HEK293 (cell line): ENCODE data around the gene ZGPAT.

ENCODE experiments used
- CTCF ChIA-PET: fragments of 350-600 bp; formaldehyde crosslinking; extraction: SDS; loops from one replicate; lab custom pipeline; 2021; ENCODE audit warnings: antibody characterized with exemption; lab: Yijun Ruan, JAX
- POLR2A ChIA-PET: fragments of 300-600 bp; formaldehyde crosslinking; extraction: SDS; loops from one replicate; lab custom pipeline; 2020; ENCODE audit warnings: antibody characterized with exemption, inconsistent platforms; lab: Yijun Ruan, JAX
- H3K27ac ChIP-seq: fragments of 200-500 bp; sonication (Bioruptor generic); 2 replicates; pipeline ENCODE4 v1.5.1; 2014; ENCODE audit warnings: low read depth, low read length, control low read depth, inconsistent platforms; ENCODE audit errors: extremely low read depth
- H3K36me3 ChIP-seq, 2 experiments: fragments of 200-500 bp in 1 of 2; sonication (Bioruptor generic) in 1 of 2; 1 replicate in 1 of 2; 2 replicates in 1 of 2; pipeline ENCODE4 v1.5.1; 2014 to 2017; ENCODE audit warnings: inconsistent platforms in 2 of 2, low read length in 2 of 2; ENCODE audit not compliant: control insufficient read depth in 2 of 2, insufficient read depth in 1 of 2
- H3K4me1 ChIP-seq: fragments of 200-500 bp; sonication (Bioruptor generic); 2 replicates; pipeline ENCODE4 v1.5.1; 2014; ENCODE audit warnings: mild to moderate bottlenecking, low read length, inconsistent platforms; ENCODE audit not compliant: control insufficient read depth, insufficient read depth
- H3K4me3 ChIP-seq: 2 replicates; pipeline ENCODE4 v1.5.1; 2011; ENCODE audit warnings: low read depth, mild to moderate bottlenecking, control low read depth, low read length, moderate library complexity
- H3K9me3 ChIP-seq: fragments of 200-500 bp; sonication (Bioruptor generic); 2 replicates; pipeline ENCODE4 v1.5.1; 2014; ENCODE audit warnings: low read depth, low read length, inconsistent platforms; ENCODE audit not compliant: control insufficient read depth, insufficient read depth
- BCL11B ChIP-seq: fragments of 450-650 bp; formaldehyde crosslinking; IDR thresholded peaks from 2 replicates; pipeline ENCODE4 v1.5.1; 2016; ENCODE audit warnings: low read depth, missing biosample characterization, missing genetic modification characterization
- HOXD13 ChIP-seq: sonication (generic); formaldehyde crosslinking; IDR thresholded peaks from 2 replicates; pipeline ENCODE4 v1.8.0; 2022; ENCODE audit warnings: missing genetic modification reagents, borderline replicate concordance
- IKZF3 ChIP-seq: fragments of 450-650 bp; IDR thresholded peaks from 2 replicates; pipeline ENCODE4 v1.5.0; 2018; ENCODE audit warnings: missing biosample characterization, mild to moderate bottlenecking, missing genetic modification characterization, moderate library complexity
- MZF1 ChIP-seq: fragments of 450-650 bp; formaldehyde crosslinking; IDR thresholded peaks from 2 replicates; pipeline ENCODE4 v1.5.1; 2017; ENCODE audit warnings: missing biosample characterization, missing genetic modification characterization, borderline replicate concordance
- SALL2 ChIP-seq: fragments of 450-650 bp; formaldehyde crosslinking; IDR thresholded peaks from 2 replicates; pipeline ENCODE4 v1.5.0; 2017; ENCODE audit warnings: missing biosample characterization, mild to moderate bottlenecking, missing genetic modification characterization, borderline replicate concordance
- SCRT1 ChIP-seq: fragments of 450-650 bp; formaldehyde crosslinking; IDR thresholded peaks from 2 replicates; pipeline ENCODE4 v1.5.1; 2016; ENCODE audit warnings: missing biosample characterization, missing genetic modification characterization, borderline replicate concordance
- SCRT2 ChIP-seq: fragments of 450-650 bp; formaldehyde crosslinking; IDR thresholded peaks from 2 replicates; pipeline ENCODE4 v1.5.1; 2016; ENCODE audit warnings: missing biosample characterization, missing genetic modification characterization
- ZBTB21 ChIP-seq: fragments of 450-650 bp; formaldehyde crosslinking; IDR thresholded peaks from 2 replicates; pipeline ENCODE4 v1.5.1; 2017; ENCODE audit warnings: missing biosample characterization, missing genetic modification characterization
- ZEB2 ChIP-seq: fragments of 450-650 bp; formaldehyde crosslinking; IDR thresholded peaks from 2 replicates; pipeline ENCODE4 v1.5.1; 2016; ENCODE audit warnings: missing biosample characterization, missing genetic modification characterization
- ZFHX2 ChIP-seq: fragments of 450-650 bp; formaldehyde crosslinking; conservative IDR thresholded peaks from 2 replicates; pipeline ENCODE4 v1.5.1; 2016; ENCODE audit warnings: missing biosample characterization, missing genetic modification characterization
- ZFP37 ChIP-seq: fragments of 450-650 bp; formaldehyde crosslinking; IDR thresholded peaks from 2 replicates; pipeline ENCODE4 v1.5.1; 2016; ENCODE audit warnings: missing biosample characterization, missing genetic modification characterization
- ZNF239 ChIP-seq: fragments of 450-650 bp; formaldehyde crosslinking; IDR thresholded peaks from 2 replicates; pipeline ENCODE4 v1.5.1; 2016; ENCODE audit warnings: missing biosample characterization, missing genetic modification characterization
- ZNF302 ChIP-seq: fragments of 450-650 bp; formaldehyde crosslinking; IDR thresholded peaks from 2 replicates; pipeline ENCODE4 v1.5.1; 2016; ENCODE audit warnings: missing biosample characterization, missing genetic modification characterization, low read depth
- ZNF391 ChIP-seq: fragments of 450-650 bp; formaldehyde crosslinking; IDR thresholded peaks from 2 replicates; pipeline ENCODE4 v1.5.1; 2016; ENCODE audit warnings: low read depth, missing biosample characterization, missing genetic modification characterization, borderline replicate concordance
- ZNF394 ChIP-seq: fragments of 450-650 bp; formaldehyde crosslinking; IDR thresholded peaks from 2 replicates; pipeline ENCODE4 v1.5.1; 2016; ENCODE audit warnings: missing biosample characterization, missing genetic modification characterization, mild to moderate bottlenecking, moderate library complexity, borderline replicate concordance
- ZNF529 ChIP-seq: fragments of 450-650 bp; formaldehyde crosslinking; IDR thresholded peaks from 2 replicates; pipeline ENCODE4 v1.5.1; 2017; ENCODE audit warnings: missing genetic modification characterization, missing biosample characterization; ENCODE audit not compliant: insufficient replicate concordance
- ZNF544 ChIP-seq: fragments of 450-650 bp; formaldehyde crosslinking; IDR thresholded peaks from 2 replicates; pipeline ENCODE4 v1.5.0; 2017; ENCODE audit warnings: missing biosample characterization, missing genetic modification characterization
- ZNF560 ChIP-seq: fragments of 450-650 bp; formaldehyde crosslinking; IDR thresholded peaks from 2 replicates; pipeline ENCODE4 v1.5.1; 2017; ENCODE audit warnings: missing biosample characterization, missing genetic modification characterization, borderline replicate concordance
- ZNF561 ChIP-seq: fragments of 450-650 bp; IDR thresholded peaks from 2 replicates; pipeline ENCODE4 v1.5.1; 2018; ENCODE audit warnings: missing biosample characterization, missing genetic modification characterization, borderline replicate concordance
- ZNF571 ChIP-seq: fragments of 450-650 bp; formaldehyde crosslinking; IDR thresholded peaks from 2 replicates; pipeline ENCODE4 v1.5.0; 2017; ENCODE audit warnings: missing biosample characterization, missing genetic modification characterization
- ZNF600 ChIP-seq: fragments of 450-650 bp; formaldehyde crosslinking; IDR thresholded peaks from 2 replicates; pipeline ENCODE4 v1.5.1; 2016; ENCODE audit warnings: missing biosample characterization, missing genetic modification characterization
- ZNF76 ChIP-seq: fragments of 450-650 bp; formaldehyde crosslinking; IDR thresholded peaks from 2 replicates; pipeline ENCODE4; 2016; ENCODE audit warnings: low read depth, missing biosample characterization, missing genetic modification characterization, borderline replicate concordance
- TF ChIP-seq, protein P1 (sequence below): fragments of 450-650 bp; formaldehyde crosslinking; IDR thresholded peaks from 2 replicates; pipeline ENCODE4 v1.5.1; 2017; ENCODE audit warnings: missing biosample characterization, missing genetic modification characterization
- TF ChIP-seq, protein P2 (sequence below): fragments of 450-650 bp; formaldehyde crosslinking; conservative IDR thresholded peaks from 2 replicates; pipeline ENCODE4 v1.5.1; 2016; ENCODE audit warnings: low read depth, missing biosample characterization, missing genetic modification characterization
- TF ChIP-seq, protein P3 (sequence below): fragments of 450-650 bp; formaldehyde crosslinking; IDR thresholded peaks from 2 replicates; pipeline ENCODE4 v1.5.1; 2016; ENCODE audit warnings: missing biosample characterization, missing genetic modification characterization

ZGPAT gene

DNA sequence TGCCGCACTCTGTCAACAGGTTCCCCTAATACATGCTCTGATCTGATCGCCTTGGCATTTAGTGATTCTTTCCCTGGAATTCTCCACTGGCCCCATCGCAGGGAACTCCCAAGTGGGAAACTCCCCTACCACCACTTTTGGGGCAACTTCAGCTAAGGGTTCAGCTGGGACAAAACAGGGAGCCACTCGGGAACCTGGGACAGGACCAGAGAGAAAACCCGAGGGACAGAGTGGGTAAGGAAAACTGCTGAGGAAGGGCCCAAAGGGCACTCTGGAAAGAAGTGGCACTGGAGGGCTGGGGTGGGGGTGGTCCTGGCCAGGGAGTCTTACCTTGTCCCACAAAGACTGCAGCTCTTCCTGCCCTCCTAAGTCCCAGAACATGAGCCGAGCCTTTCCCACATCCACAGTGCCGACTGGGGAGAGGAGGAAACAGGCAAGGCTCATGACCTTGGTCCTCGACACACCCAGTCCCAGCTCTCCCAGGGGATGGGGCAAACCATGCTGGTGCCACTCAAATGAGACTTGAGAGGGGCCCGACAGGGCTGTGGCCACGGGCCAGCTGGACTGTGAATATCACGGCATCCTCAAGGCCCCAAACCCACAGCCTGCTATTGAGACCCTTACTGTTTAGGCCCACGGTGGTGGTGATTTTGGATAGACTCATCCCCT, 1.7 kb upstream of the ZGPAT start:
- ChIA-PET POLR2A (interaction anchor here (1.2 to 3.3 kb wide), 2 partner anchors 9 to 35 kb away, joined by 3 to 13 read pairs; no protein-coding TSS in a partner anchor), CTCF (interaction anchor here (0.7 to 0.9 kb wide), 3 partner anchors 17 to 300 kb away, joined by 3 read pairs; no protein-coding TSS in a partner anchor)
- no peak overlapping the region for H3K27ac ChIP-seq
- peaks cover 19 to 58% of the 10 kb centered on the region in 2 experiments for H3K36me3 ChIP-seq
- 0 out of 2 replicates have a peak, but pooled peaks cover 3% of the 10 kb centered on the region for H3K4me1 ChIP-seq
- H3K9me3 ChIP-seq, result no peaks in the 10 kb centered on the region
- H3K4me3 ChIP-seq, result no peak overlapping the region; the same call in 1 of the 2 replicates
- no peak for TF ChIP-seq ZNF394 (tag by site-specific recombination)
- no peak for TF ChIP-seq ZNF529 (tag by site-specific recombination)
- no peak for TF ChIP-seq ZNF239 (tag by site-specific recombination)
- no peak for TF ChIP-seq ZFP37
- 0 out of 2 replicates have a peak, but pooled peaks have one; percentile 21 for TF ChIP-seq SCRT1 (tag by site-specific recombination)
- TF ChIP-seq, protein P1, sequence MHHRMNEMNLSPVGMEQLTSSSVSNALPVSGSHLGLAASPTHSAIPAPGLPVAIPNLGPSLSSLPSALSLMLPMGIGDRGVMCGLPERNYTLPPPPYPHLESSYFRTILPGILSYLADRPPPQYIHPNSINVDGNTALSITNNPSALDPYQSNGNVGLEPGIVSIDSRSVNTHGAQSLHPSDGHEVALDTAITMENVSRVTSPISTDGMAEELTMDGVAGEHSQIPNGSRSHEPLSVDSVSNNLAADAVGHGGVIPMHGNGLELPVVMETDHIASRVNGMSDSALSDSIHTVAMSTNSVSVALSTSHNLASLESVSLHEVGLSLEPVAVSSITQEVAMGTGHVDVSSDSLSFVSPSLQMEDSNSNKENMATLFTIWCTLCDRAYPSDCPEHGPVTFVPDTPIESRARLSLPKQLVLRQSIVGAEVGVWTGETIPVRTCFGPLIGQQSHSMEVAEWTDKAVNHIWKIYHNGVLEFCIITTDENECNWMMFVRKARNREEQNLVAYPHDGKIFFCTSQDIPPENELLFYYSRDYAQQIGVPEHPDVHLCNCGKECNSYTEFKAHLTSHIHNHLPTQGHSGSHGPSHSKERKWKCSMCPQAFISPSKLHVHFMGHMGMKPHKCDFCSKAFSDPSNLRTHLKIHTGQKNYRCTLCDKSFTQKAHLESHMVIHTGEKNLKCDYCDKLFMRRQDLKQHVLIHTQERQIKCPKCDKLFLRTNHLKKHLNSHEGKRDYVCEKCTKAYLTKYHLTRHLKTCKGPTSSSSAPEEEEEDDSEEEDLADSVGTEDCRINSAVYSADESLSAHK (tag by site-specific recombination), result no peak
- TF ChIP-seq SCRT2 (tag by site-specific recombination), result peak; percentile 58; the same call in 1 of the 2 replicates
- TF ChIP-seq, protein P2, sequence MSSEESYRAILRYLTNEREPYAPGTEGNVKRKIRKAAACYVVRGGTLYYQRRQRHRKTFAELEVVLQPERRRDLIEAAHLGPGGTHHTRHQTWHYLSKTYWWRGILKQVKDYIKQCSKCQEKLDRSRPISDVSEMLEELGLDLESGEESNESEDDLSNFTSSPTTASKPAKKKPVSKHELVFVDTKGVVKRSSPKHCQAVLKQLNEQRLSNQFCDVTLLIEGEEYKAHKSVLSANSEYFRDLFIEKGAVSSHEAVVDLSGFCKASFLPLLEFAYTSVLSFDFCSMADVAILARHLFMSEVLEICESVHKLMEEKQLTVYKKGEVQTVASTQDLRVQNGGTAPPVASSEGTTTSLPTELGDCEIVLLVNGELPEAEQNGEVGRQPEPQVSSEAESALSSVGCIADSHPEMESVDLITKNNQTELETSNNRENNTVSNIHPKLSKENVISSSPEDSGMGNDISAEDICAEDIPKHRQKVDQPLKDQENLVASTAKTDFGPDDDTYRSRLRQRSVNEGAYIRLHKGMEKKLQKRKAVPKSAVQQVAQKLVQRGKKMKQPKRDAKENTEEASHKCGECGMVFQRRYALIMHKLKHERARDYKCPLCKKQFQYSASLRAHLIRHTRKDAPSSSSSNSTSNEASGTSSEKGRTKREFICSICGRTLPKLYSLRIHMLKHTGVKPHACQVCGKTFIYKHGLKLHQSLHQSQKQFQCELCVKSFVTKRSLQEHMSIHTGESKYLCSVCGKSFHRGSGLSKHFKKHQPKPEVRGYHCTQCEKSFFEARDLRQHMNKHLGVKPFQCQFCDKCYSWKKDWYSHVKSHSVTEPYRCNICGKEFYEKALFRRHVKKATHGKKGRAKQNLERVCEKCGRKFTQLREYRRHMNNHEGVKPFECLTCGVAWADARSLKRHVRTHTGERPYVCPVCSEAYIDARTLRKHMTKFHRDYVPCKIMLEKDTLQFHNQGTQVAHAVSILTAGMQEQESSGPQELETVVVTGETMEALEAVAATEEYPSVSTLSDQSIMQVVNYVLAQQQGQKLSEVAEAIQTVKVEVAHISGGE, result no peak
- no peak for TF ChIP-seq ZNF302 (tag by site-specific recombination)

DNA sequence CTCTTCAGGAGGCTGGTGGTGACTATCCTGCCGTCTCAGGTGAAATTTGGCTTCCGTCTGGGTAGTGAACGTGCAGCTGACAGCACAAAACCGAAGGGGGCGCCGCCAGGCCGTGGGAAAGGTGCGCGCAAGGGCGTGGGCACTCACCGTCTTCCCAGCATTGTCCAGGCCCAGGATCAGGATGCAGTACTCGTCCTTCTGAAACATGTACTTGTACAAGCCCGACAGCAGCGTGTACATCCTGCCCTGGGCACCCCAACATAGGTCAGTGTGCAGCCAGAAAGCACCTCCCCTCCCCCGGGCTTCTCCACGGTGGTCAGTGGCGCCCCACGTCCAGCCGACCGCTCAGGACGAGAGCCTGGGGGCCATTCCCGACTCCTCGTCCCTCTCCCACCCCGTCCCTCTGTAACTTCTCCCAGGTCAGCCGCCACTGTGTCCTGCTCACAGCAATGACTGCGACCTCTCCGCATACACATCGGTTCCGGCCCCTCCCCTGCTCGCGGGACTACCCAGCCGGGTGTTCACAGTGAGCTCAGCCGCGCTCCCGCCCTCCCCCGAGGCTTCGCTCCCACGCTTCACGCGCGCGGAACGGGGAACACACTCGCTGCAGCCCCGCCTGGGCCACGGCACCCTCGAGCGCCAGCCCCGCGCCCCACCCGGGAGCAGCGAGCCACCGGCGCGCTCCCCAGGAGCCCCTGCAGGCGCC, 834 bp upstream of the ZGPAT start:
- Histone ChIP-seq H3K27ac (peak overlapping the region; percentile 71; the same call in 1 of the 2 replicates), H3K9me3 (no peaks in the 10 kb centered on the region), H3K4me3 (peak overlapping the region; percentile 81), H3K36me3 (peaks cover 25 to 66% of the 10 kb centered on the region in 2 experiments), H3K4me1 (0 out of 2 replicates have a peak, but pooled peaks cover 3% of the 10 kb centered on the region)
- CTCF ChIA-PET, result interaction anchor here (0.6 to 1.4 kb wide), 5 partner anchors 18 to 299 kb away, joined by 3 to 4 read pairs (median 3); no protein-coding TSS in a partner anchor
- POLR2A ChIA-PET, result interaction anchor here (0.8 to 3.3 kb wide), 13 partner anchors 8 to 274 kb away, joined by 3 to 16 read pairs (median 7); partner anchors contain the start of genes DNAJC5, LIME1, PRPF6 and RTEL1
- peak; percentile 4; the same call in 1 of the 2 replicates for TF ChIP-seq ZEB2
- TF ChIP-seq ZNF76 (tag by site-specific recombination), result no peak
- no peak for TF ChIP-seq ZNF544 (tag by site-specific recombination)
- no peak for TF ChIP-seq HOXD13 (CRISPR knock-in tag)
- TF ChIP-seq ZNF560, result no peak
- TF ChIP-seq MZF1 (tag by site-specific recombination), result no peak
- no peak for TF ChIP-seq ZNF600 (tag by site-specific recombination)
- TF ChIP-seq ZNF561, result no peak
- TF ChIP-seq IKZF3 (tag by site-specific recombination), result peak; percentile 34; the same call in 1 of the 2 replicates
- no peak for TF ChIP-seq ZBTB21 (tag by site-specific recombination)
- no peak for TF ChIP-seq ZFHX2
- no peak for TF ChIP-seq ZNF571 (tag by site-specific recombination)
- TF ChIP-seq, protein P3, sequence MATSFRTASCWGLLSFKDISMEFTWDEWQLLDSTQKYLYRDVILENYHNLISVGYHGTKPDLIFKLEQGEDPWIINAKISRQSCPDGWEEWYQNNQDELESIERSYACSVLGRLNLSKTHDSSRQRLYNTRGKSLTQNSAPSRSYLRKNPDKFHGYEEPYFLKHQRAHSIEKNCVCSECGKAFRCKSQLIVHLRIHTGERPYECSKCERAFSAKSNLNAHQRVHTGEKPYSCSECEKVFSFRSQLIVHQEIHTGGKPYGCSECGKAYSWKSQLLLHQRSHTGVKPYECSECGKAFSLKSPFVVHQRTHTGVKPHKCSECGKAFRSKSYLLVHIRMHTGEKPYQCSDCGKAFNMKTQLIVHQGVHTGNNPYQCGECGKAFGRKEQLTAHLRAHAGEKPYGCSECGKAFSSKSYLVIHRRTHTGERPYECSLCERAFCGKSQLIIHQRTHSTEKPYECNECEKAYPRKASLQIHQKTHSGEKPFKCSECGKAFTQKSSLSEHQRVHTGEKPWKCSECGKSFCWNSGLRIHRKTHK (tag by site-specific recombination), result no peak
- TF ChIP-seq SALL2 (tag by site-specific recombination), result no peak
- no peak for TF ChIP-seq ZNF391 (tag by site-specific recombination)
- no peak for TF ChIP-seq BCL11B (tag by site-specific recombination)
